Right lobe of liver (tissue), 4 donors: ENCODE measurements around the gene NCF4.

ENCODE experiments used
- POLR2A ChIP-seq: fragments of 450-650 bp; IDR thresholded peaks from one replicate; pipeline ENCODE4 v1.6.1; 2017; ENCODE audit warnings: antibody characterized with exemption, mild to moderate bottlenecking
- TF ChIP-seq, protein P1 (sequence below), 4 donors: fragments of 200-600 bp in 3 of 4; fragments of 450-650 bp in 1 of 4; IDR thresholded peaks; one replicate each; pipeline versions ENCODE4 v1.5.1 to v1.8.0; 2016 to 2022; ENCODE audit warnings: antibody characterized with exemption in 4 of 4, mild to moderate bottlenecking in 2 of 4
- donor health status: DM: no; HTN: no; CAD: no.
- donor health status: DM: no; HTN: no; CAD: no.
- donor health status: DM: no; HTN: yes; CAD: no.

GRCh38 chr22:36893262-36893661 lies 32.5 kb downstream of the NCF4 start:
- TF ChIP-seq POLR2A = no peak
- TF ChIP-seq, protein P1, sequence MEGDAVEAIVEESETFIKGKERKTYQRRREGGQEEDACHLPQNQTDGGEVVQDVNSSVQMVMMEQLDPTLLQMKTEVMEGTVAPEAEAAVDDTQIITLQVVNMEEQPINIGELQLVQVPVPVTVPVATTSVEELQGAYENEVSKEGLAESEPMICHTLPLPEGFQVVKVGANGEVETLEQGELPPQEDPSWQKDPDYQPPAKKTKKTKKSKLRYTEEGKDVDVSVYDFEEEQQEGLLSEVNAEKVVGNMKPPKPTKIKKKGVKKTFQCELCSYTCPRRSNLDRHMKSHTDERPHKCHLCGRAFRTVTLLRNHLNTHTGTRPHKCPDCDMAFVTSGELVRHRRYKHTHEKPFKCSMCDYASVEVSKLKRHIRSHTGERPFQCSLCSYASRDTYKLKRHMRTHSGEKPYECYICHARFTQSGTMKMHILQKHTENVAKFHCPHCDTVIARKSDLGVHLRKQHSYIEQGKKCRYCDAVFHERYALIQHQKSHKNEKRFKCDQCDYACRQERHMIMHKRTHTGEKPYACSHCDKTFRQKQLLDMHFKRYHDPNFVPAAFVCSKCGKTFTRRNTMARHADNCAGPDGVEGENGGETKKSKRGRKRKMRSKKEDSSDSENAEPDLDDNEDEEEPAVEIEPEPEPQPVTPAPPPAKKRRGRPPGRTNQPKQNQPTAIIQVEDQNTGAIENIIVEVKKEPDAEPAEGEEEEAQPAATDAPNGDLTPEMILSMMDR (IDR thresholded peaks at IDR 0.05) = no peak
